ENCODE results near the gene ROCK2.

Gene ROCK2

GRCh38 chr2:11224887-11225286, 119.5 kb downstream of the ROCK2 start:
- Histone ChIP-seq H3K4me1 (ENCODE audit: control insufficient read depth in 1 of 2, insufficient read depth in 2 of 2, low read length in 2 of 2) (no peaks in the 10 kb centered on the region), H3K9me3 (ENCODE audit: control insufficient read depth in 1 of 2, low read length in 2 of 2) (no peaks in the 10 kb centered on the region), H3K27me3 (ENCODE audit: low read depth, low read length) (no peaks in the 10 kb centered on the region), H3K4me3 (ENCODE audit: low read depth in 1 of 2, low read length in 2 of 2) (no peak overlapping the region), H3K27ac (ENCODE audit: low read length) (no peak overlapping the region), H3K36me3 (ENCODE audit: control insufficient read depth in 1 of 2, insufficient read depth in 2 of 2, low read length in 2 of 2) (peaks cover 7 to 29% of the 10 kb centered on the region in 2 donors)

- Histone ChIP-seq H3K9me3 (ENCODE audit: control insufficient read depth in 1 of 2, low read length in 2 of 2) (no peaks in the 10 kb centered on the region), H3K27ac (ENCODE audit: low read length) (no peak overlapping the region), H3K27me3 (ENCODE audit: low read depth, low read length) (no peaks in the 10 kb centered on the region), H3K4me1 (ENCODE audit: control insufficient read depth in 1 of 2, insufficient read depth in 2 of 2, low read length in 2 of 2) (no peaks in the 10 kb centered on the region), H3K36me3 (ENCODE audit: control insufficient read depth in 1 of 2, insufficient read depth in 2 of 2, low read length in 2 of 2) (peaks cover 7 to 29% of the 10 kb centered on the region in 2 donors), H3K4me3 (ENCODE audit: low read depth in 1 of 2, low read length in 2 of 2) (no peak overlapping the region)
Measured at GRCh38 chr2:11222845-11223244, 121.6 kb downstream of the ROCK2 start.

- Histone ChIP-seq H3K27me3 (ENCODE audit: low read depth, low read length) (no peaks in the 10 kb centered on the region), H3K4me3 (ENCODE audit: low read depth in 1 of 2, low read length in 2 of 2) (no peak overlapping the region), H3K27ac (ENCODE audit: low read length) (no peak overlapping the region), H3K9me3 (ENCODE audit: control insufficient read depth in 1 of 2, low read length in 2 of 2) (no peaks in the 10 kb centered on the region), H3K36me3 (ENCODE audit: control insufficient read depth in 1 of 2, insufficient read depth in 2 of 2, low read length in 2 of 2) (peaks cover 11 to 33% of the 10 kb centered on the region in 2 donors), H3K4me1 (ENCODE audit: control insufficient read depth in 1 of 2, insufficient read depth in 2 of 2, low read length in 2 of 2) (no peaks in the 10 kb centered on the region)
Measured at GRCh38 chr2:11220445-11220844, 124.0 kb downstream of the ROCK2 start.

- peaks cover 34 to 37% of the 10 kb centered on the region in 2 donors for H3K36me3 ChIP-seq (ENCODE audit: control insufficient read depth in 1 of 2, insufficient read depth in 2 of 2, low read length in 2 of 2)
- H3K27me3 ChIP-seq (ENCODE audit: low read depth, low read length): no peaks in the 10 kb centered on the region
- H3K4me1 ChIP-seq (ENCODE audit: control insufficient read depth in 1 of 2, insufficient read depth in 2 of 2, low read length in 2 of 2): no peaks in the 10 kb centered on the region
- H3K27ac ChIP-seq (ENCODE audit: low read length): no peak overlapping the region
- no peak overlapping the region for H3K4me3 ChIP-seq (ENCODE audit: low read depth in 1 of 2, low read length in 2 of 2)
- H3K9me3 ChIP-seq (ENCODE audit: control insufficient read depth in 1 of 2, low read length in 2 of 2): no peaks in the 10 kb centered on the region
Measured at GRCh38 chr2:11215407-11215806, 129.0 kb downstream of the ROCK2 start.

- no peaks in the 10 kb centered on the region for H3K9me3 ChIP-seq (ENCODE audit: control insufficient read depth in 1 of 2, low read length in 2 of 2)
- no peak overlapping the region for H3K4me3 ChIP-seq (ENCODE audit: low read depth in 1 of 2, low read length in 2 of 2)
- H3K27ac ChIP-seq (ENCODE audit: low read length): no peak overlapping the region
- no peaks in the 10 kb centered on the region for H3K4me1 ChIP-seq (ENCODE audit: control insufficient read depth in 1 of 2, insufficient read depth in 2 of 2, low read length in 2 of 2)
- H3K27me3 ChIP-seq (ENCODE audit: low read depth, low read length): no peaks in the 10 kb centered on the region
- peaks cover 34 to 37% of the 10 kb centered on the region in 2 donors for H3K36me3 ChIP-seq (ENCODE audit: control insufficient read depth in 1 of 2, insufficient read depth in 2 of 2, low read length in 2 of 2)
Measured at GRCh38 chr2:11214770-11215169, 129.7 kb downstream of the ROCK2 start.

- Histone ChIP-seq H3K4me1 (ENCODE audit: control insufficient read depth in 1 of 2, insufficient read depth in 2 of 2, low read length in 2 of 2) (no peaks in the 10 kb centered on the region), H3K27ac (ENCODE audit: low read length) (no peak overlapping the region), H3K9me3 (ENCODE audit: control insufficient read depth in 1 of 2, low read length in 2 of 2) (no peaks in the 10 kb centered on the region), H3K27me3 (ENCODE audit: low read depth, low read length) (no peaks in the 10 kb centered on the region), H3K36me3 (ENCODE audit: control insufficient read depth in 1 of 2, insufficient read depth in 2 of 2, low read length in 2 of 2) (peaks cover 34 to 38% of the 10 kb centered on the region in 2 donors), H3K4me3 (ENCODE audit: low read depth in 1 of 2, low read length in 2 of 2) (no peak overlapping the region)
Measured at GRCh38 chr2:11213975-11214374, 130.5 kb downstream of the ROCK2 start.

- Histone ChIP-seq H3K27me3 (ENCODE audit: low read depth, low read length) (no peaks in the 10 kb centered on the region), H3K4me1 (ENCODE audit: control insufficient read depth in 1 of 2, insufficient read depth in 2 of 2, low read length in 2 of 2) (no peaks in the 10 kb centered on the region), H3K36me3 (ENCODE audit: control insufficient read depth in 1 of 2, insufficient read depth in 2 of 2, low read length in 2 of 2) (peaks cover 34 to 38% of the 10 kb centered on the region in 2 donors), H3K9me3 (ENCODE audit: control insufficient read depth in 1 of 2, low read length in 2 of 2) (no peaks in the 10 kb centered on the region), H3K4me3 (ENCODE audit: low read depth in 1 of 2, low read length in 2 of 2) (no peak overlapping the region), H3K27ac (ENCODE audit: low read length) (no peak overlapping the region)
Measured at GRCh38 chr2:11213090-11213638, 131.3 kb downstream of the ROCK2 start.

- Histone ChIP-seq H3K9me3 (ENCODE audit: control insufficient read depth in 1 of 2, low read length in 2 of 2) (no peaks in the 10 kb centered on the region), H3K27me3 (ENCODE audit: low read depth, low read length) (no peaks in the 10 kb centered on the region), H3K27ac (ENCODE audit: low read length) (no peak overlapping the region), H3K4me1 (ENCODE audit: control insufficient read depth in 1 of 2, insufficient read depth in 2 of 2, low read length in 2 of 2) (no peaks in the 10 kb centered on the region), H3K4me3 (ENCODE audit: low read depth in 1 of 2, low read length in 2 of 2) (no peak overlapping the region), H3K36me3 (ENCODE audit: control insufficient read depth in 1 of 2, insufficient read depth in 2 of 2, low read length in 2 of 2) (peaks cover 34 to 40% of the 10 kb centered on the region in 2 donors)
Measured at GRCh38 chr2:11212645-11213044, 131.8 kb downstream of the ROCK2 start.

- Histone ChIP-seq H3K27ac (ENCODE audit: low read length) (no peak overlapping the region), H3K4me3 (ENCODE audit: low read depth in 1 of 2, low read length in 2 of 2) (no peak overlapping the region), H3K9me3 (ENCODE audit: control insufficient read depth in 1 of 2, low read length in 2 of 2) (no peaks in the 10 kb centered on the region), H3K27me3 (ENCODE audit: low read depth, low read length) (no peaks in the 10 kb centered on the region), H3K4me1 (ENCODE audit: control insufficient read depth in 1 of 2, insufficient read depth in 2 of 2, low read length in 2 of 2) (no peaks in the 10 kb centered on the region), H3K36me3 (ENCODE audit: control insufficient read depth in 1 of 2, insufficient read depth in 2 of 2, low read length in 2 of 2) (peaks cover 14 to 17% of the 10 kb centered on the region in 2 donors)
Measured at GRCh38 chr2:11208083-11208482, 136.4 kb downstream of the ROCK2 start.

- Histone ChIP-seq H3K9me3 (ENCODE audit: control insufficient read depth in 1 of 2, low read length in 2 of 2) (no peaks in the 10 kb centered on the region), H3K36me3 (ENCODE audit: control insufficient read depth in 1 of 2, insufficient read depth in 2 of 2, low read length in 2 of 2) (peaks cover 30 to 34% of the 10 kb centered on the region in 2 donors), H3K27ac (ENCODE audit: low read length) (no peak overlapping the region)
Measured at GRCh38 chr2:11203480-11203879, 141.0 kb downstream of the ROCK2 start.

GRCh38 chr2:11201969-11202368, 142.5 kb downstream of the ROCK2 start:
- H3K9me3 ChIP-seq (ENCODE audit: control insufficient read depth in 1 of 2, low read length in 2 of 2): no peaks in the 10 kb centered on the region
- no peak overlapping the region for H3K27ac ChIP-seq (ENCODE audit: low read length)
- H3K4me3 ChIP-seq (ENCODE audit: low read depth in 1 of 2, low read length in 2 of 2): no peak overlapping the region
- H3K4me1 ChIP-seq (ENCODE audit: control insufficient read depth in 1 of 2, insufficient read depth in 2 of 2, low read length in 2 of 2): no peaks in the 10 kb centered on the region
- H3K36me3 ChIP-seq (ENCODE audit: control insufficient read depth in 1 of 2, insufficient read depth in 2 of 2, low read length in 2 of 2): peaks cover 27 to 34% of the 10 kb centered on the region in 2 donors
- no peaks in the 10 kb centered on the region for H3K27me3 ChIP-seq (ENCODE audit: low read depth, low read length)

More at GRCh38 chr2:11203480-11203879, 141.0 kb downstream of the ROCK2 start:
- H3K4me1 ChIP-seq (ENCODE audit: control insufficient read depth in 1 of 2, insufficient read depth in 2 of 2, low read length in 2 of 2): no peaks in the 10 kb centered on the region
- H3K27me3 ChIP-seq (ENCODE audit: low read depth, low read length): no peaks in the 10 kb centered on the region
- H3K4me3 ChIP-seq (ENCODE audit: low read depth in 1 of 2, low read length in 2 of 2): no peak overlapping the region

GRCh38 chr2:11200651-11201050, 143.8 kb downstream of the ROCK2 start:
- H3K27ac ChIP-seq (ENCODE audit: low read length): no peak overlapping the region

More at GRCh38 chr2:11200651-11201050, 143.8 kb downstream of the ROCK2 start:
- no peaks in the 10 kb centered on the region for H3K4me1 ChIP-seq (ENCODE audit: control insufficient read depth in 1 of 2, insufficient read depth in 2 of 2, low read length in 2 of 2)
- peaks cover 38 to 44% of the 10 kb centered on the region in 2 donors for H3K36me3 ChIP-seq (ENCODE audit: control insufficient read depth in 1 of 2, insufficient read depth in 2 of 2, low read length in 2 of 2)
- no peaks in the 10 kb centered on the region for H3K27me3 ChIP-seq (ENCODE audit: low read depth, low read length)
- no peak overlapping the region for H3K4me3 ChIP-seq (ENCODE audit: low read depth in 1 of 2, low read length in 2 of 2)
- H3K9me3 ChIP-seq (ENCODE audit: control insufficient read depth in 1 of 2, low read length in 2 of 2): no peaks in the 10 kb centered on the region
